ENCODE data around the gene C1orf167. TPM values are rescaled to one million over a fixed set of nuclear protein-coding genes. Genes with fewer than 3 reads are reported as not detected.

C1orf167 gene
- total and polyA plus RNA-seq, 2 experiments from 2014 or later: 1.7 to 2.2 TPM

DNA sequence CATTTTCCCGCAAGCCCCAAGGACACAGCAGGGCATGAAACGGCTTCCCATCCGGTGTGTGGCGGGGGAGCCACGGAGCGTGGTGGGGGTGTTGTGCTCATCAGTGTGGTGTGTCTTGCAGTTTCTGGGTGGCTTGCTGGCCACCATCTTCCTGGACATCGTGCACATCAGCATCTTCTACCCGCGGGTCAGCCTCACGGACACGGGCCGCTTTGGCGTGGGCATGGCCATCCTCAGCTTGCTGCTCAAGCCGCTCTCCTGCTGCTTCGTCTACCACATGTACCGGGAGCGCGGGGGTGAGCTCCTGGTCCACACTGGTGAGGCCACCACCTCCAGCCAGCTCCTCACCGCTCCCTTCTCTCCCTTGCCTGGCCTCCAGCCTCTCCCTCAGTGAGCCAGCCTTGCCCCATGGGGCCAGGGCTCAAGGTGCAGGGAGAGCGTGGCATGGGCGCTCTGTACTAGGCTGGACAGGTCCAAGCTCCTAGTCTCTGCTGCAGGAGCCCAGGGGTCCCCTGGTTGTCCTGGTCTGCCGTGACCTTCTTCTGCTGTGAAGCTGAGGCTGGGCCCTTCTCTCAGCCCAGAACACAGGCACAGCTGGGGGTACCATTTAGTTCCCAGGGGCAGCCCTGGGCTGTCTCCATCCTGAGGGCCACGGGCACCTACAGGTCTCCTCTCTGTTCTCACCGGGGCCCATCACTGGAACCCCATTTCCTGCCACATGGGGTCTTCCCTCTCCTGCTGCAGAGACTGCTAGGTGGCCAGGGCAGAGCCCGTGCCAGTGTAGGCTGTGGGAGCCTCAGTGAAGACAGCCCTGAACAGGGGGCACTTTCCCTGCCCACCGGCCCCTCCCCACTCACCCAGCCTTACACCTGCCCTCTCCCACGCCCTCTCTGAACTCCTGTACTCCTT is 13.4 kb upstream of the C1orf167 start:
- no peak overlapping the region for H3K27ac ChIP-seq (ENCODE audit: low read depth)
- DNase-seq (ENCODE audit: low spot score) (no peak), ATAC-seq (no peak)
- H2AFZ ChIP-seq: no peak overlapping the region
- H3K4me3 ChIP-seq: no peak overlapping the region
- Mint-ChIP-seq H3K27me3 (ENCODE audit: insufficient read depth, low read depth, poor library complexity) (peaks cover 17% of the 10 kb centered on the region), H3K4me3 (no peak overlapping the region), H3K36me3 (ENCODE audit: low read depth) (peaks cover 25% of the 10 kb centered on the region), H3K9me3 (no peaks in the 10 kb centered on the region), H3K4me1 (peaks cover 20% of the 10 kb centered on the region), H3K27ac (no peak overlapping the region)
- H3K4me2 ChIP-seq: no peak overlapping the region
- no peaks in the 10 kb centered on the region; the same call in 1 of the 2 replicates for H3K4me1 ChIP-seq (ENCODE audit: insufficient read depth)
- no peaks in the 10 kb centered on the region; the same call in 1 of the 2 replicates for H3K36me3 ChIP-seq (ENCODE audit: insufficient read depth)
- peaks cover 5% of the 10 kb centered on the region; the same call in 1 of the 2 replicates for H3F3A ChIP-seq (replicated peaks; ENCODE audit: low read depth)
- TF ChIP-seq EZH2 (IDR thresholded peaks at IDR 0.05; ENCODE audit: low read depth, unreplicated experiment) (no peak), EZH2phosphoT487 (IDR thresholded peaks at IDR 0.05; ENCODE audit: unreplicated experiment) (no peak), JUNB (IDR thresholded peaks at IDR 0.05; ENCODE audit: unreplicated experiment) (no peak), CREB1 (CRISPR knock-in tag; IDR thresholded peaks at IDR 0.05; ENCODE audit: low read depth) (no peak), ZNF331 (CRISPR knock-in tag; IDR thresholded peaks at IDR 0.05; ENCODE audit: low read depth) (no peak)
- TF ChIP-seq, protein P1, sequence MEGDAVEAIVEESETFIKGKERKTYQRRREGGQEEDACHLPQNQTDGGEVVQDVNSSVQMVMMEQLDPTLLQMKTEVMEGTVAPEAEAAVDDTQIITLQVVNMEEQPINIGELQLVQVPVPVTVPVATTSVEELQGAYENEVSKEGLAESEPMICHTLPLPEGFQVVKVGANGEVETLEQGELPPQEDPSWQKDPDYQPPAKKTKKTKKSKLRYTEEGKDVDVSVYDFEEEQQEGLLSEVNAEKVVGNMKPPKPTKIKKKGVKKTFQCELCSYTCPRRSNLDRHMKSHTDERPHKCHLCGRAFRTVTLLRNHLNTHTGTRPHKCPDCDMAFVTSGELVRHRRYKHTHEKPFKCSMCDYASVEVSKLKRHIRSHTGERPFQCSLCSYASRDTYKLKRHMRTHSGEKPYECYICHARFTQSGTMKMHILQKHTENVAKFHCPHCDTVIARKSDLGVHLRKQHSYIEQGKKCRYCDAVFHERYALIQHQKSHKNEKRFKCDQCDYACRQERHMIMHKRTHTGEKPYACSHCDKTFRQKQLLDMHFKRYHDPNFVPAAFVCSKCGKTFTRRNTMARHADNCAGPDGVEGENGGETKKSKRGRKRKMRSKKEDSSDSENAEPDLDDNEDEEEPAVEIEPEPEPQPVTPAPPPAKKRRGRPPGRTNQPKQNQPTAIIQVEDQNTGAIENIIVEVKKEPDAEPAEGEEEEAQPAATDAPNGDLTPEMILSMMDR (conservative IDR thresholded peaks at IDR 0.05; ENCODE audit: low read depth in 2 of 2): no peak
- no peaks in the 10 kb centered on the region for H3K9me2 ChIP-seq (ENCODE audit: insufficient read depth)
- no peaks in the 10 kb centered on the region for H3K27me3 ChIP-seq (ENCODE audit: insufficient read depth)
- H3K79me2 ChIP-seq (replicated peaks; ENCODE audit: insufficient read depth): no peaks in the 10 kb centered on the region
- H4K20me1 ChIP-seq (replicated peaks; ENCODE audit: insufficient read depth): no peaks in the 10 kb centered on the region

DNA sequence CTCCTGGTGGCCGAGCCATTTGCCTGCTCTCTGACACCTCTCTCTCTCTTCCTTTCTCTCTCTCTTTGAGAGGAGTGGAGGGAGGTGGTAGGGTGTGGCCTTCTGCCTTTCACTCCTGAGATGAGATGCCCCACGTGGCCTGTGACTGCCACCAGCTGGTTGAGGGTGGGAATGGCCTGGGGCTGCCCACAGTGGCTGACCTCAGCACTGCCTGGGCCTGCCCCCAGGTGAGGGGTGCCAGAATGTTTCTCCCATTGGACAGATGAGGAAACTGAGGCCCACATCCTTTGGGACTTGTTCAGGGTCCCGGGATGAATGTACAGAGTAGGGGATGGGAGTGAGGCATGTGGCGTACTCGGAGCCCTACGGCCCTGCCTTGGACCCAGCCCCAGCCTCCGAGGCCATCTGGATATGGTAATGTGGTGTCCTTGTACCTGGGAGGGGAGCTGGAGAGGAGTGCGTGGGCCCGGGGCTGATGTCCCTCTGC is 12.7 kb upstream of the C1orf167 start:
- Mint-ChIP-seq H3K27me3 (ENCODE audit: insufficient read depth, low read depth, poor library complexity) (peaks cover 19% of the 10 kb centered on the region), H3K36me3 (ENCODE audit: low read depth) (peaks cover 25% of the 10 kb centered on the region), H3K9me3 (no peaks in the 10 kb centered on the region), H3K4me1 (peaks cover 25% of the 10 kb centered on the region), H3K4me3 (no peak overlapping the region), H3K27ac (no peak overlapping the region)
- Histone ChIP-seq H3K36me3 (ENCODE audit: insufficient read depth) (no peaks in the 10 kb centered on the region; the same call in 1 of the 2 replicates), H3K9me2 (ENCODE audit: insufficient read depth) (no peaks in the 10 kb centered on the region), H3K79me2 (replicated peaks; ENCODE audit: insufficient read depth) (no peaks in the 10 kb centered on the region), H3F3A (replicated peaks; ENCODE audit: low read depth) (peaks cover 7% of the 10 kb centered on the region; the same call in 1 of the 2 replicates), H3K27me3 (ENCODE audit: insufficient read depth) (no peaks in the 10 kb centered on the region), H2AFZ (no peak overlapping the region), H4K20me1 (replicated peaks; ENCODE audit: insufficient read depth) (no peaks in the 10 kb centered on the region), H3K4me3 (no peak overlapping the region), H3K27ac (ENCODE audit: low read depth) (no peak overlapping the region), H3K4me1 (ENCODE audit: insufficient read depth) (no peaks in the 10 kb centered on the region; the same call in 1 of the 2 replicates), H3K4me2 (no peak overlapping the region)
- peak; percentile 89 for ATAC-seq
- peak; percentile 74 for DNase-seq (ENCODE audit: low spot score)
- TF ChIP-seq ZNF114 (CRISPR knock-in tag; IDR thresholded peaks at IDR 0.05) (no peak), ZNF331 (CRISPR knock-in tag; IDR thresholded peaks at IDR 0.05; ENCODE audit: low read depth) (no peak), STAT1 (IDR thresholded peaks at IDR 0.05; ENCODE audit: unreplicated experiment) (no peak), CREB1 (CRISPR knock-in tag; IDR thresholded peaks at IDR 0.05; ENCODE audit: low read depth) (0 out of 2 replicates have a peak, but pooled peaks have one; percentile 22)
- TF ChIP-seq, protein P2, sequence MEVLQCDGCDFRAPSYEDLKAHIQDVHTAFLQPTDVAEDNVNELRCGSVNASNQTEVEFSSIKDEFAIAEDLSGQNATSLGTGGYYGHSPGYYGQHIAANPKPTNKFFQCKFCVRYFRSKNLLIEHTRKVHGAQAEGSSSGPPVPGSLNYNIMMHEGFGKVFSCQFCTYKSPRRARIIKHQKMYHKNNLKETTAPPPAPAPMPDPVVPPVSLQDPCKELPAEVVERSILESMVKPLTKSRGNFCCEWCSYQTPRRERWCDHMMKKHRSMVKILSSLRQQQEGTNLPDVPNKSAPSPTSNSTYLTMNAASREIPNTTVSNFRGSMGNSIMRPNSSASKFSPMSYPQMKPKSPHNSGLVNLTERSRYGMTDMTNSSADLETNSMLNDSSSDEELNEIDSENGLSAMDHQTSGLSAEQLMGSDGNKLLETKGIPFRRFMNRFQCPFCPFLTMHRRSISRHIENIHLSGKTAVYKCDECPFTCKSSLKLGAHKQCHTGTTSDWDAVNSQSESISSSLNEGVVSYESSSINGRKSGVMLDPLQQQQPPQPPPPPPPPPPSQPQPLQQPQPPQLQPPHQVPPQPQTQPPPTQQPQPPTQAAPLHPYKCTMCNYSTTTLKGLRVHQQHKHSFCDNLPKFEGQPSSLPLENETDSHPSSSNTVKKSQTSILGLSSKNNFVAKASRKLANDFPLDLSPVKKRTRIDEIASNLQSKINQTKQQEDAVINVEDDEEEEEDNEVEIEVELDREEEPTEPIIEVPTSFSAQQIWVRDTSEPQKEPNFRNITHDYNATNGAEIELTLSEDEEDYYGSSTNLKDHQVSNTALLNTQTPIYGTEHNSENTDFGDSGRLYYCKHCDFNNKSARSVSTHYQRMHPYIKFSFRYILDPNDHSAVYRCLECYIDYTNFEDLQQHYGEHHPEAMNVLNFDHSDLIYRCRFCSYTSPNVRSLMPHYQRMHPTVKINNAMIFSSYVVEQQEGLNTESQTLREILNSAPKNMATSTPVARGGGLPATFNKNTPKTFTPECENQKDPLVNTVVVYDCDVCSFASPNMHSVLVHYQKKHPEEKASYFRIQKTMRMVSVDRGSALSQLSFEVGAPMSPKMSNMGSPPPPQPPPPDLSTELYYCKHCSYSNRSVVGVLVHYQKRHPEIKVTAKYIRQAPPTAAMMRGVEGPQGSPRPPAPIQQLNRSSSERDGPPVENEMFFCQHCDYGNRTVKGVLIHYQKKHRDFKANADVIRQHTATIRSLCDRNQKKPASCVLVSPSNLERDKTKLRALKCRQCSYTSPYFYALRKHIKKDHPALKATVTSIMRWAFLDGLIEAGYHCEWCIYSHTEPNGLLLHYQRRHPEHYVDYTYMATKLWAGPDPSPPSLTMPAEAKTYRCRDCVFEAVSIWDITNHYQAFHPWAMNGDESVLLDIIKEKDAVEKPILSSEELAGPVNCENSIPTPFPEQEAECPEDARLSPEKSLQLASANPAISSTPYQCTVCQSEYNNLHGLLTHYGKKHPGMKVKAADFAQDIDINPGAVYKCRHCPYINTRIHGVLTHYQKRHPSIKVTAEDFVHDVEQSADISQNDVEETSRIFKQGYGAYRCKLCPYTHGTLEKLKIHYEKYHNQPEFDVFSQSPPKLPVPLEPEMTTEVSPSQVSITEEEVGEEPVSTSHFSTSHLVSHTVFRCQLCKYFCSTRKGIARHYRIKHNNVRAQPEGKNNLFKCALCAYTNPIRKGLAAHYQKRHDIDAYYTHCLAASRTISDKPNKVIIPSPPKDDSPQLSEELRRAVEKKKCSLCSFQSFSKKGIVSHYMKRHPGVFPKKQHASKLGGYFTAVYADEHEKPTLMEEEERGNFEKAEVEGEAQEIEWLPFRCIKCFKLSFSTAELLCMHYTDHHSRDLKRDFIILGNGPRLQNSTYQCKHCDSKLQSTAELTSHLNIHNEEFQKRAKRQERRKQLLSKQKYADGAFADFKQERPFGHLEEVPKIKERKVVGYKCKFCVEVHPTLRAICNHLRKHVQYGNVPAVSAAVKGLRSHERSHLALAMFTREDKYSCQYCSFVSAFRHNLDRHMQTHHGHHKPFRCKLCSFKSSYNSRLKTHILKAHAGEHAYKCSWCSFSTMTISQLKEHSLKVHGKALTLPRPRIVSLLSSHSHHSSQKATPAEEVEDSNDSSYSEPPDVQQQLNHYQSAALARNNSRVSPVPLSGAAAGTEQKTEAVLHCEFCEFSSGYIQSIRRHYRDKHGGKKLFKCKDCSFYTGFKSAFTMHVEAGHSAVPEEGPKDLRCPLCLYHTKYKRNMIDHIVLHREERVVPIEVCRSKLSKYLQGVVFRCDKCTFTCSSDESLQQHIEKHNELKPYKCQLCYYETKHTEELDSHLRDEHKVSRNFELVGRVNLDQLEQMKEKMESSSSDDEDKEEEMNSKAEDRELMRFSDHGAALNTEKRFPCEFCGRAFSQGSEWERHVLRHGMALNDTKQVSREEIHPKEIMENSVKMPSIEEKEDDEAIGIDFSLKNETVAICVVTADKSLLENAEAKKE (CRISPR knock-in tag; IDR thresholded peaks at IDR 0.05): no peak
- TF ChIP-seq, protein P1 (conservative IDR thresholded peaks at IDR 0.05; ENCODE audit: low read depth in 2 of 2): peak; percentile 63 to 85
